Right kidney (tissue), 1 donor: ENCODE measurements around the gene OSBP2.

Experiments
- DNase-seq: peaks from one replicate; pipeline ENCODE4 v3.0.0-alpha.2; 2016

The OSBP2 gene

GRCh38 chr22:30847583-30847982, 152.9 kb downstream of the OSBP2 start:
- DNase-seq, result no peak

- DNase-seq, result no peak
These were observed 160.6 kb downstream of the OSBP2 start for GRCh38 chr22:30855266-30855665.

GRCh38 chr22:30855677-30856518, 161.2 kb downstream of the OSBP2 start:
- no peak for DNase-seq

GRCh38 chr22:30856741-30857502, 162.2 kb downstream of the OSBP2 start:
- no peak for DNase-seq

GRCh38 chr22:30857791-30858190, 163.1 kb downstream of the OSBP2 start:
- no peak for DNase-seq

- no peak for DNase-seq
These were observed 164.5 kb downstream of the OSBP2 start for GRCh38 chr22:30858976-30859713.

GRCh38 chr22:30859714-30860095, 165.0 kb downstream of the OSBP2 start:
- no peak for DNase-seq

- DNase-seq, result no peak
These were observed 165.8 kb downstream of the OSBP2 start for GRCh38 chr22:30860176-30861105.

- no peak for DNase-seq
These were observed 166.5 kb downstream of the OSBP2 start for GRCh38 chr22:30861131-30861530.

GRCh38 chr22:30861688-30862552, 167.2 kb downstream of the OSBP2 start:
- DNase-seq, result no peak

GRCh38 chr22:30863081-30863833, 168.6 kb downstream of the OSBP2 start:
- DNase-seq, result no peak

GRCh38 chr22:30864441-30865420, 170.1 kb downstream of the OSBP2 start:
- no peak for DNase-seq

GRCh38 chr22:30865656-30866055, 171.0 kb downstream of the OSBP2 start:
- no peak for DNase-seq

- DNase-seq, result no peak
These were observed 171.5 kb downstream of the OSBP2 start for GRCh38 chr22:30866216-30866615.

- no peak for DNase-seq
These were observed 172.2 kb downstream of the OSBP2 start for GRCh38 chr22:30866811-30867271.

GRCh38 chr22:30867746-30868662, 173.3 kb downstream of the OSBP2 start:
- no peak for DNase-seq

GRCh38 chr22:30868663-30869385, 174.2 kb downstream of the OSBP2 start:
- DNase-seq, result no peak
